ACHN (cell line): ENCODE results near the gene NHS.
A peak's percentile ranks its signal among the peaks of the same experiment; 100 is the strongest.

Source experiments
- DNase-seq: peaks from one replicate; pipeline ENCODE4 v3.0.0-alpha.2; 2015
- in situ Hi-C: cut with HindIII; loops from 2 replicates; pipeline ENCODE4 v1.10.0; 2017; ENCODE audit warnings: low sequenced_read_pairs, low pct_ligation_motif_present, low pct_unique_long_range_greater_than_20kb

NHS gene

DNA sequence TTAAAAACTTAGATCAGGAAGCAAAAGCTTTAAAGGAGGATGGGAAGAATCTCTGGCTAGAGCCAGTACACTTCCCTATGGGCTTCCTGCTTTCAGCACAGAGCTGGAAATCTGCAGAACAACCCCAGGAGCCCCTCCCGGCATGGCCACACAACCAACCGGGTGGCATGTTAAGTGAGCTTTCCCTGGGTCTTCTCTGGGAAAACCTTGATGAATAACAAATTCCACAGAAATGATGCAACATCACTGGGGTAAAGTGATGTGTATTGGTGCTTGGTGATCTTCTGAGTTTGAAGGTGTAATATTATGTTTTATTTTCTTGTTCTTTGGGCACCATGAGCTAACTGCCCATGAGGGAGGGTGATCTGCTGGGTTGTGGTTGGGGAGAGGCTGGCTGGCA lies 22.1 kb downstream of the NHS start:
- in situ Hi-C loops: no loop called here
- peak; percentile 70 for DNase-seq

DNA sequence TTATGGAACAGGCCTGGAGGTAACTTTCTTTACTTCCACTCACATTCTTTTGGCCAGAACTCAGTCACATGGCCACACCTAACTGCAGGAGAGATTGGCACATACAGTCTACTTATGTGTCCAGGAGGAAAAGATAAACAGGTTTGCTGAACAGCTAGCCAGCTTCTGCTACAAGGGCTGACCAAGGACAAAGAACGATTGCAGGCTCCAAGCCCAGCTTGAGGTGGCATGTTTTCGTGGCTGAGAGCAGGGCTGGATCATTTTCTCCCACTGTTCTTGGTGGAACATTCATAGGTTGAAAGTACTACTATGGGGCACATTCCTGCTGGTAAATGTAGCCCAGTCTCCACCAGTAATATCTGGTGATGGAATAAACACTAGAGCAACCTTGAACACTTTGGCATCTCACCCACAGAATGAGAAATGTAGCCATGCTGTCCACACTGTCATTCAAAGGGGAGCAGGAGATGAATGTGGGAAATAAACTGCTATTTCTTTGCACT lies 28.2 kb downstream of the NHS start:
- DNase-seq: no peak
- in situ Hi-C loops: no loop called here

- no peak for DNase-seq
- in situ Hi-C loops: no loop called here
Observed at GRCh38 chrX:17403972-17404371, 29.0 kb downstream of the NHS start.

DNA sequence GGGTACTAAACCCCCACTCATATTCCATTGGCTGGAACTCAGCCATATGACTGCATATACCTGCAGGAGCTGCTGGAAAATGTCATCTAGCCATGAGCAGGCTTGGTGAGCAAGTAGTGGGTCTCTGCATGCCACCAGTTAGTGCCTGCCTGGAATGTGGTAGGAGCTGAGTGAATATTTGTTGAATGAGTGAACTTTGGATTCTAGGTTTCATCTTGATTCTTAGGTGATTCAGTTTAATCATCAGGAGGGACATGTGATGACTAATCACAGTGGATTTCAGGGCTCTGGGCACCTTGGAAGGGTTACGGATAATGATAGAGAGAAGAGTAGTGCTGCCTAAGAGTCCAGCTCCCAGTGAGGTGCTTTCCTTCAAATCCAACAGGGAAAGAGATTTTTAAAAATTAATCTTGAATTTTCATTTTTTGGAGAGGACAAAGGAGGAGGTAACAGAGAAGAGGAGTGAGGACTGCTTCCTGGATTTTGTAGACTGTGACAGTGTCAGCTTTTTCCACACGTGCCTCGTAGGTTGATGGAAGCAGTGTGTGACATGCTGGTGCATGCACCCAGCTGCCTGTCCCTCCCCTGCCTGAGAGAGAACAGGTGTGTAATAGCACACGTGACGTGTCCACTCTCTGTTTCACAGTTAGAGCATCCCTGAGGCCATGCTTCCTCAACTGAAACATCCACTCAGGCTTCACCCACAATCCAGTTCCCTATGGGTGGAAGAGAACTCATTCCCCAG lies 30.4 kb downstream of the NHS start:
- peak; percentile 83 for DNase-seq
- in situ Hi-C loops: no loop called here

- in situ Hi-C loops: no loop called here
- no peak for DNase-seq
Observed at GRCh38 chrX:17409566-17410290, 34.7 kb downstream of the NHS start.

DNA sequence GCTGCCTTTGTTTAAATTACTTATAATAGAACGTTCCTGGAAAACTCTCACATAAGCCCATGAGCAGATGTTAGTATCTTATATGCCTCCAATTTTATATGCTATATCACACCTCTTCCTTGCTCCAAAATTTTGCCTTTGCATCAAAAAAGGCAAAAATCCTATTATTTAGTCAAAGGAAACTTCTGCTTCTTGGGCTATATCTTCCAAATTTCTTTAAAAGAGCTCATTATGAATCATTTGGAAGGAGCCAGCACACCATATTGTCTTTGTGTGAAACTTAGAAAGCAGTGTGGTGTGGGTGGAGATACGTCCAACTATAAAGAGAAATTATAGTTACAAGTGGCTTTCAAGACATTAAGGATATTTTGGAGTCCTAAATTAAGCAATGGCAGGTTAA lies 35.7 kb downstream of the NHS start:
- in situ Hi-C loops: no loop called here
- no peak for DNase-seq

DNA sequence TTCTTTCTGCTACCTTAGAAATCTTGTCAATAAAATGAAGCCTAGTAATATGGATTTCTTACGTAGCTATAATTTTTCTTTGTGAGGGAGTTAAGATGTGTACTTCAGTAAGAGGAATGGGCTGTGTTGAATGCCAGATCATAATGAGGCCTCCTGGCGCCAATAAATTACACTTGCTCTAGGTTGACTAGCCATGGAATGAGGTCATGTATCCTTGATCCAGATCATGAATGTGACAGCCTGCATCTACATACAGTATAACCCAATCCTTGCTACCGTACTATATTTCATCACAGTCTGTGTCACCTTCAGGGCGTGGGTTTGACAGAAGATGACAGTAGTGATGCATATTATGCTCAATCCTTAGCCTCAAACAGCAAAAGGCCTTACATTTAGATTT lies 36.2 kb downstream of the NHS start:
- in situ Hi-C loops: no loop called here
- DNase-seq: no peak

- peak; percentile 54 for DNase-seq
- in situ Hi-C loops: no loop called here
Observed at GRCh38 chrX:17412692-17413091, 37.7 kb downstream of the NHS start.

- in situ Hi-C loops: no loop called here
- peak; percentile 37 for DNase-seq
Observed at GRCh38 chrX:17413228-17413627, 38.2 kb downstream of the NHS start.

DNA sequence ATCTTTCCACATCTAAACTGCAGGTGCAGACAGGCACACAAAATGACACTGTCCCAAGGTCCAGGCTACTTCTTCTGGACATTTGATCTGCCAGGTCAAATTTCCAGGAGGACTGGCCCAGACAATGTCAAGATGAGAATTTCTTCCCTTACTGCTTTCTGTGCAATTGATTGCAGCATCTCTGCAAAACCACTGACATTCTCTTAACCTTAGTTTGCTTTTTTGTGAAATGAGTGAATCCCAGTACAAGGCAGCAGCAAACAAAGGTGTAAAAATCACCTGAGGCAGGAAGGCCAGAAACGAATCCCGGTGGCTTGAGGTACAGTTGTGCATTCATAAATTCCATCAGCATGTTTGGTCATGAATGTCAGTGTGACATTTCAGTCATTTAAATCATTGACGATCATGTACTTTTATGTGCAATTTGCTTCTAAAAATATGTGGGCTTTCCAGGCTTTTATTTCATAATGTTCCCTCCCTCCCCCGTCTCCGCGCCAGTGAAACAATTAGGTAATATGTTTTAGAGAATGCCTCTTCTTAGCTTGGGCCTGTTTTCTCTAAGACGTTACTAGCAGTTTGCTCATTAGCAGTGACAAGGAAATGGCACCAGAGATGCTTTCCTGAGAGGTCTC lies 39.1 kb downstream of the NHS start:
- in situ Hi-C loops: no loop called here
- no peak for DNase-seq

DNA sequence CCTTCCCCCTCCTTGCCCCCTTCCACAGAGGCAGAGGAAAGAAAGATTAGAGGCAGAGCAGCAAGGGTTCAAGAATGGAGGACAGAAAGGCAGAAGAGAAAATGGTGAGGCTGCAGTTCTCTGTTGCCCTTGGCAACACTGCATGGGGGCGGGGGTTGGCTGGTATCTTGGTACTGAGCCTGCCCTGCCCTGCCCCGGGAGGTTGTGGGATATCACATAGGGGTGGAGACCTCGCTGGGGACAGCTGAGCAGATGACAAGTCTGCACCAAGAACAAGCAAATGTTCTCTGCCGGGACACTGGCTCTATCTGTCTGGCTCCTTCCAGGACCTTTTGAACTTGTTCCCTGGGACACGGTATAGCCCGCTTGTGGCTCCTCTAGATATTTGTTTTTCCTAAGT lies 39.8 kb downstream of the NHS start:
- in situ Hi-C loops: no loop called here

DNA sequence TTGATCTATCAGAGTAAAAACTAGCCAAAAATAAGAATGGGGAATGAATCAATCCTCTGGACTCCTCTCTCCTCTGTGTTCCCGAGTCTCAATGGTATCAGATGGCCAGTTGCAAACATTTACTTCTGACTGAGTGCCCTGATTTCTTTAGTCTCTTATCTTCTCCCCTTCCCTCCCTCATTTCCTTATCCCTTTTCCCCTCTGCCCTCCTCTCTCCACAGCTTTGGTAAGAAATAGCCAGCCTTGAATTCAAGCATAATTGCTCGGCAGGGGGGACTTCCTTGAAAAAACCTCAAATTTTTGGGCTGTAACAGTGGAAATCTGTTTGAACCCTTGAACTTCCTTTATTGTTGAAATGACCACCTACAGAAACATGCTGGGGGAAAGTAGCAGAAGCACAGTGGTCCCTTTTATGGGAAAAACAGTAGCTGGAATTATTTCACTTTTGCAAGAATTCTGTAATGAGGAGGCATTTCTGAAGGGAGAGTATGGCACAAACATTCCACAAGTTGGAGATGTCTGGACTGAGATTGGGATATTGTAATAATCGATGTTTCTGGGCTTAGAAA lies 40.3 kb downstream of the NHS start:
- in situ Hi-C loops: no loop called here
- DNase-seq: no peak

More for the DNA sequence above, 39.8 kb downstream of the NHS start:
- no peak for DNase-seq

- DNase-seq: no peak
- in situ Hi-C loops: no loop called here
Observed at GRCh38 chrX:17417372-17417771, 42.4 kb downstream of the NHS start.

- DNase-seq: no peak
- in situ Hi-C loops: no loop called here
Observed at GRCh38 chrX:17425136-17425535, 50.1 kb downstream of the NHS start.

GRCh38 chrX:17425551-17425950 lies 50.6 kb downstream of the NHS start:
- DNase-seq: no peak
- in situ Hi-C loops: no loop called here

- in situ Hi-C loops: no loop called here
- DNase-seq: no peak
Observed at GRCh38 chrX:17431171-17431570, 56.2 kb downstream of the NHS start.

GRCh38 chrX:17432158-17432557 lies 57.2 kb downstream of the NHS start:
- in situ Hi-C loops: no loop called here
- DNase-seq: no peak

GRCh38 chrX:17433965-17434364 lies 59.0 kb downstream of the NHS start:
- in situ Hi-C loops: no loop called here

DNA sequence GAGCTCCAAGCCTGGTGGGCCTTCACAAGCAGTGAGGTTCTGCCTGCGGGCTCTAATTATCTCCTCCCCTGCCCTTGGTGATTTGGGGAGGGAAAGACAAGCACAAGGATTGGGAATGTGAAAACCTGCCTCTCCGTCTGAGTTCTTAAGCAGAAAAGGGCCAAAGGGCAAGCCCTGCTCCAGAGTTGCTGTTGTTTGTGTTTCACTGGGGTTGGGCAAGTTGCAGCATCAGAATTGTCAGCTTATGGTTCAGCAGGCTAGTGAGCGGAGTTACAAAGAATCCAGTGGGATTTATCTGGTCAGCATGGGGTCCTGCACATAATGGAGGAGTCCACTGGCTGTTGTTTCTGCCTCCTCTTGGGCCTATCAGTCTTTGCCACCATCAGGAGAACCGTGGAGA lies 60.5 kb downstream of the NHS start:
- DNase-seq: no peak
- in situ Hi-C loops: no loop called here

More at GRCh38 chrX:17433965-17434364, 59.0 kb downstream of the NHS start:
- DNase-seq: no peak
